ENCODE results near the gene CALML3. TPM values are rescaled to one million over a fixed set of nuclear protein-coding genes. Genes with fewer than 3 reads are reported as not detected.

Gene CALML3
- total and polyA plus RNA-seq, 2 of the 8 experiments (the other 6 are each of a cell fraction or from before 2014, with no cell fraction given): not detected

GRCh38 chr10:5482016-5482415, 42.7 kb upstream of the CALML3 start (continued):
- TF ChIP-seq CREB1 (IDR thresholded peaks at IDR 0.05) (no peak), CHD1 (IDR thresholded peaks at IDR 0.05; ENCODE audit: low read depth, low read length) (no peak), MAX (IDR thresholded peaks at IDR 0.05) (no peak), ASH2L (IDR thresholded peaks at IDR 0.05; ENCODE audit: low read length) (no peak), EP300 (IDR thresholded peaks at IDR 0.05; ENCODE audit: borderline replicate concordance in 1 of 2, low read depth in 2 of 2, low read length in 2 of 2) (no peak), NANOG (IDR thresholded peaks at IDR 0.05; ENCODE audit: insufficient read depth, low read depth, low read length, poor library complexity, severe bottlenecking) (no peak), SUZ12 (IDR thresholded peaks at IDR 0.05; ENCODE audit: low read length) (no peak)

Measured in H1 (cell line).